RWPE2 (cell line): Measurements from ENCODE around the gene RSAD2.

Experiments
- ATAC-seq: fragments of 200-7000 bp; cut with Tn5 transposase; 3 replicates; pipeline ENCODE4 v1.9.1; 2021; ENCODE audit warnings: low read depth
- DNase-seq: peaks from one replicate; pipeline ENCODE4 v3.0.0-alpha.2; 2020; ENCODE audit warnings: low spot score
- H3K27ac ChIP-seq: fragments of 450-650 bp; 2 replicates; pipeline ENCODE4 v1.5.1; 2017; ENCODE audit warnings: mild to moderate bottlenecking; ENCODE audit not compliant: poor library complexity, severe bottlenecking
- H3K27me3 ChIP-seq: fragments of 250-450 bp; sonication (Bioruptor Pico); 2 replicates; pipeline ENCODE4 v1.5.1; 2021; ENCODE audit warnings: mild to moderate bottlenecking, moderate library complexity; ENCODE audit not compliant: insufficient read depth, poor library complexity, severe bottlenecking
- H3K36me3 ChIP-seq: fragments of 250-450 bp; sonication (Bioruptor Pico); 2 replicates; pipeline ENCODE4 v1.5.1; 2020; ENCODE audit warnings: low read depth, mild to moderate bottlenecking, moderate library complexity
- H3K4me1 ChIP-seq: fragments of 250-450 bp; sonication (Bioruptor Pico); 2 replicates; pipeline ENCODE4 v1.5.1; 2021; ENCODE audit warnings: mild to moderate bottlenecking, moderate library complexity; ENCODE audit not compliant: insufficient read depth, poor library complexity, severe bottlenecking
- H3K4me3 ChIP-seq: fragments of 250-450 bp; sonication (Bioruptor Pico); 2 replicates; pipeline ENCODE4 v1.5.1; 2021; ENCODE audit warnings: mild to moderate bottlenecking, moderate library complexity; ENCODE audit not compliant: severe bottlenecking
- H3K9me3 ChIP-seq: fragments of 250-450 bp; sonication (Bioruptor Pico); 2 replicates; pipeline ENCODE4 v1.5.1; 2021; ENCODE audit warnings: mild to moderate bottlenecking, moderate library complexity; ENCODE audit not compliant: severe bottlenecking
- CTCF ChIP-seq: fragments of 450-650 bp; IDR thresholded peaks from one replicate; pipeline ENCODE4 v1.5.1; 2017; ENCODE audit warnings: mild to moderate bottlenecking, moderate library complexity; ENCODE audit not compliant: poor library complexity, severe bottlenecking

The RSAD2 gene

GRCh38 chr2:6945821-6946220 lies 68.2 kb downstream of the RSAD2 start:
- H3K4me1 ChIP-seq: peaks cover 12% of the 10 kb centered on the region
- H3K9me3 ChIP-seq: no peaks in the 10 kb centered on the region
- ATAC-seq (no peak), DNase-seq (no peak)
- no peaks in the 10 kb centered on the region for H3K36me3 ChIP-seq
- H3K4me3 ChIP-seq: no peak overlapping the region
- no peak overlapping the region for H3K27ac ChIP-seq
- TF ChIP-seq CTCF: no peak
- no peaks in the 10 kb centered on the region for H3K27me3 ChIP-seq

- no peak for DNase-seq
- TF ChIP-seq CTCF: no peak
Measured at GRCh38 chr2:6946722-6947121, 69.1 kb downstream of the RSAD2 start.

More at GRCh38 chr2:6946722-6947121, 69.1 kb downstream of the RSAD2 start:
- no peak overlapping the region for H3K4me3 ChIP-seq
- H3K4me1 ChIP-seq: peaks cover 12% of the 10 kb centered on the region
- H3K27me3 ChIP-seq: no peaks in the 10 kb centered on the region
- H3K36me3 ChIP-seq: no peaks in the 10 kb centered on the region
- ATAC-seq: peak; percentile 87
- no peak overlapping the region for H3K27ac ChIP-seq
- no peaks in the 10 kb centered on the region for H3K9me3 ChIP-seq
